EH (cell line): ENCODE data around the gene SMIM21.

ENCODE experiments used
- DNase-seq: peaks from one replicate; pipeline ENCODE4 v3.0.0-alpha.2; 2015; ENCODE audit warnings: low read depth

SMIM21 gene

GRCh38 chr18:75427603-75428002 lies at the start of gene SMIM21:
Gene SMIM21 (minus strand): TSS chr18:75427703. CDS start chr18:75427563, 140 bp downstream.
- DNase-seq = no peak

DNA sequence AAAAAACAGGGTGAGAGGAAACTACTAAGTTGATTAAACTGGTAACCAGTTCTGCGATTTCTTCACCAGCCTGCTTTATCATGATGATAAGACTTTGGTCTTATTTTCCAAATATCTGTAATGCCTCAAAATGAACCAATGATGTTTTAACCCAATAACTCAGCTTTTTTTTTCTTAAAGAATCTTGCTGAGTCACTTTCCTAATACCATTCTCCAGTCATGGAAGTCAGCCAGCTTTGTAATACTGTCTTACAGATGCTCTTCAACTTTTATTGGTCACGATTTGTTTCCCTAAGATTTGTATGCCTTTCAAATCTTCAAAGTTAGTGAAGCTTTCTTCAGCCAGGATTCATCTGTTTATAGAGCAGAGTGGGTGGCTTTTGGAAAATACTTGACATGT lies 47.7 kb upstream of the SMIM21 start:
- peak; percentile 96 for DNase-seq

DNA sequence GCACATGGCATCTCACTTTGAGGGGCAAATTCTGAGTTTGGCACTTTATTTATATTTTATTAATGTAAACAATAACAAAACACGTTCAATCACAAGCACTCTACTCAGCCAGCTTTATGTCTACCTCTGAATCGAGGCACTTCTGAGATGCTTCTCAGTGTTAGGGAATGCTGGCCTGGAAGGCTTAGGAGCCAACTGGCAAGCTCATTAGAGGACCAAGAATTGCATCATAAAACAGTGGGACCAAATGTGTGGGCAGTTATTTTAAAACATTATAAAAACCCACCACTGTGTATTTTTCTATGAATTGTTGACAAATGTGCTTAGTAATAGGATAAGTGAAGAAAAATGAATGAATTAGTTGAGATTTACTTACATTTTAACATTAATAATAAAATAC lies 46.8 kb upstream of the SMIM21 start:
- no peak for DNase-seq

DNA sequence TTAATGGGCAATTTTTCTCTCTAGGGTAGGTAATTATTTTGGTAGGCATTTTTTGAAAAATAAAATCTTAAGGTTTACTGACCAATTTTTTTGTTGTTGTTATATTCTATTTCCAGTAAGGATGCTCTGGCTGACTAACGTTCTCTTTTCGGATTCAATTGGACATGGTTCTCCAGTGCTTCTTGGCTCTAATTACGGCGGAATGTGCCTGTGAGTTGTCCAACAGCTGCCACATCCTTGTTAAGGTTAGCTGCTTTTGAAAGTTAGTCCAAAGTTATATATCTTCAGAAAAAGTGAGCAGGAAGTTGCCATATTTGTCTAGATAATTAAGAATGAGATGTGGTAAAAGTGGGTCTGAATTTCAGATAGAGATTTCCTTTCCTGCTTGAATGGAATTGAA lies 45.8 kb upstream of the SMIM21 start:
- DNase-seq = peak; percentile 66

GRCh38 chr18:75472906-75473305 lies 45.4 kb upstream of the SMIM21 start:
- DNase-seq = no peak

- DNase-seq = no peak
Measured at GRCh38 chr18:75472396-75472795, 44.9 kb upstream of the SMIM21 start.

GRCh38 chr18:75471850-75472249 lies 44.3 kb upstream of the SMIM21 start:
- DNase-seq = no peak

- DNase-seq = no peak
Measured at GRCh38 chr18:75467851-75468250, 40.3 kb upstream of the SMIM21 start.

- no peak for DNase-seq
Measured at GRCh38 chr18:75467281-75467795, 39.8 kb upstream of the SMIM21 start.

DNA sequence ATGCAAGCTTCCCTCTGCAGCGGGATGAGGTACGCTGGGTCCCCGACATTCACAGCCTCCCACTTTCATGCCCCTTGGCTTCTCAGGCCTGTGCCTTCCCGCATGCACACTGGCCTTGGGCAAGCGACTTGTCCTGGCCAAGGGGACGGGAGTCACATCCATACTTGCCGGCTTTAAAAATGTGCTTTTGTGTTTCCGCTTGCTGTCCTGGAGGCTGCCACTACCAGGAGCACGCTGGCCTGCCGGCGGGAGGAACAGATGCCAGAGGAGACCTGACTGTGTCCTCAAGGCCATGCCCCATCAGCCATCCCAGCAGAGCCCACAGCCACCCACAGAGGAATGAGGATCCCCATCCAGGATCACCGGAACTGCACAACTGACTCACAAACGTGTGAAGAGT lies 36.9 kb upstream of the SMIM21 start:
- DNase-seq = no peak

DNA sequence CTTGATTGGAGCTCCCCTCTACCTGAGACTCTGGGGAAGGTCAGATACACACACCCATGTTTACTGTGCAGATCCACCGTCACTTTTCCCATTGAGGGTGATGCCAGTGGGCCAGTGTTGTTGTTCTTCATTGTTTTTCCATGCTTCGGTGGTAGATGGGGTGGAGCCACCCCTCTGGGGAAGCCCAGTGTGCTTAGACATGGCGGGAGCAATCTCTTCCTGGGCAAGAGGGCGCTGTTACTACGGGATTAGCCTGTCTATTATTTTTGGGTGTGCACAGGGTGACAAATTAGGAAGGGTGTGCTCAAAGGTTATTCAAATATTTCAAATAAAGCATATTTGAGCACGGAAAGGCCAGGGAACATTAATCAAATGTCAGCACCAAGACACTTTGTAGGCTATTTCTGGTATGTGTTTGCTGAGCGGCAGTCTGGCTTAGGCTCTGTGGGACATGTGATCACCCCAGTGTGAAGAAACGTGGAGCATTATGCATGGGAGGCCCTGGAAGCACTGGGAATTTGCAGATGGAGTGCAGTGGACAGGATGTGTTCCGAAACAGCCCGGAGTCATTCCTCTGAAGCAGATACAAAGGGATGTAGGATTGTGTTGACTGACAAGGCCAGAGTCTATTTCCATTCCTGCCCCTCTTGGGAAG lies 34.8 kb upstream of the SMIM21 start:
- DNase-seq = no peak

GRCh38 chr18:75456199-75456631 lies 28.7 kb upstream of the SMIM21 start:
- DNase-seq = peak; percentile 25

DNA sequence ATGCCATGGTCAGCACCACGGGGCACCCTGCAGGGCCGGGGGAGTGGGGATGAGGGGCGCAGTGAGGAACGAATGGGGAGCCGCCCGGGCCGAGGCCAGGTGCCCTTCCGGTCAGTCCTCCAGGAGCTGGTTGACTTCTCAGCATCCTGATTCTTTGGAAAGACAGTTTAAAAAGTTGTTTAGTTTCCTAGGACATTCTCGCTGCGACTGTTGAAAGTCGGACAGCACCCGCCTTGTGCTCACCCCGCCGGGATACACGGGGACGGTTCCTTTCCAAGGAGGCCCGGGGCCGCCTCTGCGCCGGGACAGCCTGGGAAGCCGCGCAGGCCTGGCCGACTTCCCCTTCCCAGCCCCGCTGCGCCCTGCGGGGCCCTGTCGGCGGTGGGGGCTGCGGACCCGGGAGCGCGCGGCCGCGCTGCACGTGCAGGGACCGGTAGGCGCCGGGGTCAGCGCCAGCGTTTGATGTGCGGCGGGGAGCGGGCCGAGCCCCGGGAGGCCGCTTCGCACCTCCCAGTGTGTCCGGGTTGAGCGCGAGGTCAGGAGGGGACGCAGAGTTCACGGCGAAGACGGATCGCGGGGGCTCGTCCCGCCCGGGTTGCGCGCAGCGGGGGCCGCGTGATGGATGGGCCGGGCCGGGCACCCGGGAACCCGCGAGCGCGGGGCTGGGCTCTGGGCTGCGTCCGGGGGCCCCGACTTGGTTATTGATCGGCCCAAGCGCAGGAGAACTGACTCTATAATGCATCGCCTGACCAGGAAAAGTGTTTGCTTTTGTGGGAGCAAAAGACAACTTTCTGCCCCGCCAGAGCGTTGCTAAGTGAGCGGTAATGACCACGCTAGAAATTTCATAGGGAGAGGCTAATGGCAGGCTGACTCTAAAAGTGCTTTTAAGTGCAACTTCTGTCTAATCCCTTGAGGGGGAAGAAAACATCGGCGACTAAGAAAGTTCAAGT lies 28.0 kb upstream of the SMIM21 start:
- peak; percentile 39 for DNase-seq

DNA sequence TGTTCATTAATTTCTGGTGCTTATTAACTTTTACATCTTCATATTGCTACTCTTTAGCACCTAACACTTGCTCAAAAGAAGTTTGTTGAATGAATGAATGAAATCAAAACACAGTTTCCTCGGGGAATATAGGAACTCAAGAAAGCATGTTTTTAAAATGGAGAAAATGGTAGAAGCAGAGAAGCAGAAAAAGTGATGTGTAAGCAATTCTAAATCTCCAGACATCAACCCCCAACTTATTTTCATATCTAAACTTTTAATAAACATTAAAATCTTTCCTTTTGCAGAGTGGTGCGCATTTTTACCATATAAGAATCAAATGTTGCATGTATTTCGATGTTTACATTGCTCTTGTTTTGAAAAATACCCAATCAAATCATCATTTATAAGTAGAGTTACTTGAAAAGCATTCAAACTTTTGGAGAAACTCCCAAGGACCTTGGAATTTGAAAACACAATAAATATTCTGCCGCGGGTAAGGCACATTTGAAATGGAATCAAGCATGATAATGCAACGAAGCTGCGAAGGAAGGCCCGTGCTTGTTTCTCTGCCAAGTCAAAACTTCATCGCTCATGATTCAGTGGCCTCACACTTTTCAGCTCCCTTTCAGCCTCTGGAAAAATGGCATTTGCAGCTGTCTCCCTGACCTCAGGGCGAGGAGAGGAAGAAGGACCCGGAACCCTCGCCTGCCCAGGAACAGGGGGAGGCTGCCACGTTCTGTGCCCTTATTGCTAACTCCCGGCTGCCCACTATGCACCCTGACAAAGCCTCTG lies 26.7 kb upstream of the SMIM21 start:
- DNase-seq = peak; percentile 40

GRCh38 chr18:75450906-75451305 lies 23.4 kb upstream of the SMIM21 start:
- DNase-seq = no peak

- peak; percentile 22 for DNase-seq
Measured at GRCh38 chr18:75441896-75442295, 14.4 kb upstream of the SMIM21 start.

- no peak for DNase-seq
Measured at GRCh38 chr18:75439348-75439747, 11.8 kb upstream of the SMIM21 start.

- DNase-seq = peak; percentile 53
Measured at GRCh38 chr18:75438891-75439290, 11.4 kb upstream of the SMIM21 start.

DNA sequence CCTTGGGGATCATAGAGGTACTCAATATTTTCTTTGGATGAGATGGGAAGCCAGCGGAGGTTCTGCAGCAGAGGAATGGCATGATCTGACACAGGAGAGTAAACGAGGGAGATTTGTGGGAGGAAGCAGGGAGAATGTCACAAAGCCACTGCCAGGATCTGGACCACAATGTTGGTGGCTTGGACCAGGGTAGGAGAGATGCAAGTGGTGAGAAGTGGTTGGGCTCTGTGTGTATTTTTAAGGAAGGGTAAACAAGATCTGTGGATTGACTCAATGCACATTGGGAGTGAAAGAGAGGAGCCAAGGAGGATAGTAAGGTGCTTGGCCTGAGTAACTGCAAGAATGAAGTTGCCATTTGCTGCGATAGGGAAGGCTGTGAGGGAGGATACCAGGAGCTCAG lies 10.5 kb upstream of the SMIM21 start:
- DNase-seq = no peak

GRCh38 chr18:75433098-75433497 lies 5.6 kb upstream of the SMIM21 start:
- DNase-seq = no peak

GRCh38 chr18:75429975-75430374 lies 2.5 kb upstream of the SMIM21 start:
- DNase-seq = peak; percentile 10

DNA sequence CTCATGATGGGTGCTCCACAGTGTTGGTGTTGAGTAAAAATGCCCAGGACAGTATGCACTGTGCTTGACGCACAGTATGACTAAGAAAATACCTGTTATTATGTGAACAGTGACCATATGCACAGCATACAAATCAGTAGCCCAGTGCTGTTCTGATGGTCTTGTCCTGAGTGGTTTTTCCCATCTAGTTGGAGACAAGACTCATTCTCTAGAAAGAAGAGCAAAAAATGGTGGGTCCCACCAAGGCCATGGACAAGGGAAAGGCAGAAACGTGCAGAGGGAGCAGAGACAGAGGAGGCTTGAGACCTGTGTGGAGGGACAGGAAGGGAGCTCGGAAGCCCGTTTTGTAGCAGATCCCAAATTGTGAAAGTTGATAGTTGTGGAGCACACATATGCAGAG lies 987 bp upstream of the SMIM21 start:
- DNase-seq = no peak
